Measurements from ENCODE around the gene RNF207.

Gene RNF207

GRCh38 chr1:6175411-6175828 lies 30.5 kb upstream of the RNF207 start:
- no peak for DNase-seq

- no peak for DNase-seq
Observed at GRCh38 chr1:6176779-6177178, 29.1 kb upstream of the RNF207 start.

- no peak for DNase-seq
Observed at GRCh38 chr1:6177681-6178380, 28.1 kb upstream of the RNF207 start.

- no peak for DNase-seq
Observed at GRCh38 chr1:6178751-6179563, 27.0 kb upstream of the RNF207 start.

- no peak for DNase-seq
Observed at GRCh38 chr1:6179564-6180175, 26.2 kb upstream of the RNF207 start.

GRCh38 chr1:6180268-6180706 lies 25.6 kb upstream of the RNF207 start, which contains the start of gene CHD5:
TSS of gene CHD5 (minus strand) at chr1:6180321. CDS start at chr1:6180023, 298 bp downstream.
- DNase-seq = no peak

GRCh38 chr1:6180707-6181311 lies 25.1 kb upstream of the RNF207 start:
- DNase-seq = no peak

GRCh38 chr1:6181347-6181770 lies 24.6 kb upstream of the RNF207 start:
- DNase-seq = no peak

- no peak for DNase-seq
Observed at GRCh38 chr1:6183520-6183989, 22.4 kb upstream of the RNF207 start.

GRCh38 chr1:6184083-6184783 lies 21.7 kb upstream of the RNF207 start:
- DNase-seq = no peak

- no peak for DNase-seq
Observed at GRCh38 chr1:6185151-6185550, 20.8 kb upstream of the RNF207 start.

- DNase-seq = no peak
Observed at GRCh38 chr1:6185635-6186382, 20.1 kb upstream of the RNF207 start.

- no peak for DNase-seq
Observed at GRCh38 chr1:6188466-6188865, 17.5 kb upstream of the RNF207 start.

- no peak for DNase-seq
Observed at GRCh38 chr1:6191968-6192367, 14.0 kb upstream of the RNF207 start.

- DNase-seq = no peak
Observed at GRCh38 chr1:6197746-6198427, 8.0 kb upstream of the RNF207 start.

GRCh38 chr1:6198646-6199297 lies 7.1 kb upstream of the RNF207 start:
- no peak for DNase-seq

GRCh38 chr1:6199298-6200187 lies 6.4 kb upstream of the RNF207 start, which contains the start of gene RPL22:
TSS of gene RPL22 (minus strand) at chr1:6199595. CDS start at chr1:6199573, 22 bp downstream.
- DNase-seq = peak; percentile 94

GRCh38 chr1:6200188-6200809 lies 5.6 kb upstream of the RNF207 start:
- DNase-seq = no peak

- no peak for DNase-seq
Observed at GRCh38 chr1:6202256-6202655, 3.7 kb upstream of the RNF207 start.

Data from KG1 (cell line).